ENCODE data around the gene NDUFS7.

DNA sequence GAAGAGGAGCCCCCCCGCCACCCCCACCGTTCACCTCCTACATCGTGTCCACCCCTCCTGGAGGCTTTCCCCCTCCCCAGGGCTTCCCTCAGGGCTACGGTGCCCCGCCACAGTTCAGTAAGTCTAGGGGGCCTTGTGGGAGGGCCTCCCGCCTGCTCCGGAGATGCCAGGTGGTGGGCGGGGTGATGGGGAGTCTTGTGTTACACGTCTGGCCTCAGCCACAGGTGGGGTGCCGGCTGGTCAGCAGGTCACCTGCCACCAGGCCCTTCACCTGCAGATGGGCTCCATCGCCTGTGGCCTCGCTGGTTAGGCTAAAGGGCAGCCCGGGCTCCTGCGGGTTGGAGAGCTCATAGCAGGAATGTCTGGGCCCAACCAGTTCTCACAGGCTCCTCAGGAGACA lies 46.5 kb downstream of the NDUFS7 start:
- TF ChIP-seq, protein P1, sequence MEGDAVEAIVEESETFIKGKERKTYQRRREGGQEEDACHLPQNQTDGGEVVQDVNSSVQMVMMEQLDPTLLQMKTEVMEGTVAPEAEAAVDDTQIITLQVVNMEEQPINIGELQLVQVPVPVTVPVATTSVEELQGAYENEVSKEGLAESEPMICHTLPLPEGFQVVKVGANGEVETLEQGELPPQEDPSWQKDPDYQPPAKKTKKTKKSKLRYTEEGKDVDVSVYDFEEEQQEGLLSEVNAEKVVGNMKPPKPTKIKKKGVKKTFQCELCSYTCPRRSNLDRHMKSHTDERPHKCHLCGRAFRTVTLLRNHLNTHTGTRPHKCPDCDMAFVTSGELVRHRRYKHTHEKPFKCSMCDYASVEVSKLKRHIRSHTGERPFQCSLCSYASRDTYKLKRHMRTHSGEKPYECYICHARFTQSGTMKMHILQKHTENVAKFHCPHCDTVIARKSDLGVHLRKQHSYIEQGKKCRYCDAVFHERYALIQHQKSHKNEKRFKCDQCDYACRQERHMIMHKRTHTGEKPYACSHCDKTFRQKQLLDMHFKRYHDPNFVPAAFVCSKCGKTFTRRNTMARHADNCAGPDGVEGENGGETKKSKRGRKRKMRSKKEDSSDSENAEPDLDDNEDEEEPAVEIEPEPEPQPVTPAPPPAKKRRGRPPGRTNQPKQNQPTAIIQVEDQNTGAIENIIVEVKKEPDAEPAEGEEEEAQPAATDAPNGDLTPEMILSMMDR (IDR thresholded peaks at IDR 0.05): no peak
- TF ChIP-seq POLR2A (IDR thresholded peaks at IDR 0.05): no peak
- no peak for TF ChIP-seq POLR2AphosphoS5 (IDR thresholded peaks at IDR 0.05)
- TF ChIP-seq EP300 (IDR thresholded peaks at IDR 0.05): no peak

Measured in stomach (tissue), 4 donors.